Left lobe of liver (tissue), 2 donors: ENCODE results near the gene R3HDM1. TPM values are rescaled to one million over a fixed set of nuclear protein-coding genes. Genes with fewer than 3 reads are reported as not detected.
"Not testable (repeated sequence)": the region's sequence is repeated elsewhere in the genome, so short reads cannot be mapped to it uniquely, and the experiment has no call there.

Source experiments
- ATAC-seq: fragments of 200-7000 bp; cut with Tn5 transposase; one replicate; pipeline ENCODE4 v1.9.1; 2020; ENCODE audit warnings: mild to moderate bottlenecking, moderate library complexity
- DNase-seq: peaks from one replicate; pipeline ENCODE4 v3.0.0-alpha.2; 2020; ENCODE audit warnings: low spot score
- total RNA-seq: library from RNA; stranded (reverse); gene quantifications from one replicate; pipeline ENCODE4 v1.2.1, GENCODE V29; 2021
- donor health status: DM: no; HTN: no; CAD: no; lungs with moderate emphysema.
- donor health status: DM: no; HTN: yes; CAD: no.

Gene R3HDM1
- total RNA-seq, 1 donor from 2014 or later, result 12.4 TPM

- DNase-seq, result no peak
- ATAC-seq, result no peak
These were observed 32.5 kb downstream of the R3HDM1 start for GRCh38 chr2:135563793-135564192.

- no peak for DNase-seq
- no peak for ATAC-seq
These were observed 39.6 kb downstream of the R3HDM1 start for GRCh38 chr2:135570884-135571283.

GRCh38 chr2:135573620-135574019 lies 42.3 kb downstream of the R3HDM1 start:
- ATAC-seq (peak; percentile 46), DNase-seq (no peak)

- ATAC-seq (no peak), DNase-seq (no peak)
These were observed 50.0 kb downstream of the R3HDM1 start for GRCh38 chr2:135581282-135581681.

GRCh38 chr2:135582383-135582782 lies 51.1 kb downstream of the R3HDM1 start:
- no peak for DNase-seq
- ATAC-seq, result no peak

GRCh38 chr2:135585586-135585985 lies 54.3 kb downstream of the R3HDM1 start:
- ATAC-seq, result no peak
- DNase-seq, result no peak

- no peak for DNase-seq
These were observed 54.9 kb downstream of the R3HDM1 start for GRCh38 chr2:135586148-135586547.

GRCh38 chr2:135587958-135588357 lies 56.7 kb downstream of the R3HDM1 start:
- no peak for DNase-seq

More at GRCh38 chr2:135586148-135586547, 54.9 kb downstream of the R3HDM1 start:
- ATAC-seq, result no peak

GRCh38 chr2:135590619-135591260 lies 59.5 kb downstream of the R3HDM1 start:
- DNase-seq (no peak), ATAC-seq (no peak)

More at GRCh38 chr2:135587958-135588357, 56.7 kb downstream of the R3HDM1 start:
- no peak for ATAC-seq

- no peak for DNase-seq
- ATAC-seq, result no peak
These were observed 69.6 kb downstream of the R3HDM1 start for GRCh38 chr2:135600915-135601314.

- no peak for ATAC-seq
These were observed 72.3 kb downstream of the R3HDM1 start for GRCh38 chr2:135603543-135603942.

GRCh38 chr2:135607561-135607960 lies 76.3 kb downstream of the R3HDM1 start:
- DNase-seq (no peak), ATAC-seq (no peak)

More at GRCh38 chr2:135603543-135603942, 72.3 kb downstream of the R3HDM1 start:
- DNase-seq, result no peak

- DNase-seq (no peak), ATAC-seq (no peak)
These were observed 81.0 kb downstream of the R3HDM1 start for GRCh38 chr2:135612319-135612718.

GRCh38 chr2:135615404-135615803 lies 84.1 kb downstream of the R3HDM1 start:
- no peak for DNase-seq
- ATAC-seq, result peak; percentile 89

- ATAC-seq, result no peak
- no peak for DNase-seq
These were observed 86.3 kb downstream of the R3HDM1 start for GRCh38 chr2:135617501-135618015.

GRCh38 chr2:135620198-135620597 lies 88.9 kb downstream of the R3HDM1 start:
- ATAC-seq, result no peak
- DNase-seq, result no peak

- DNase-seq, result no peak
- ATAC-seq, result peak; percentile 68
These were observed 98.2 kb downstream of the R3HDM1 start for GRCh38 chr2:135629520-135629919.

GRCh38 chr2:135630034-135630433 lies 98.8 kb downstream of the R3HDM1 start:
- peak; percentile 46 for ATAC-seq
- not testable (repeated sequence) for DNase-seq

- no peak for DNase-seq
- peak; percentile 79 for ATAC-seq
These were observed 99.2 kb downstream of the R3HDM1 start for GRCh38 chr2:135630488-135630887.

- no peak for ATAC-seq
- DNase-seq, result no peak
These were observed 102.3 kb downstream of the R3HDM1 start for GRCh38 chr2:135633582-135633981.

- ATAC-seq (peak; percentile 85), DNase-seq (no peak)
These were observed 104.0 kb downstream of the R3HDM1 start for GRCh38 chr2:135635212-135635835.

- no peak for ATAC-seq
- no peak for DNase-seq
These were observed 105.7 kb downstream of the R3HDM1 start for GRCh38 chr2:135636982-135637381.
